OCI-LY3 (cell line): ENCODE measurements around the gene HBD.
"Not testable (repeated sequence)": the region's sequence is repeated elsewhere in the genome, so short reads cannot be mapped to it uniquely, and the experiment has no call there.

Experiments
- H2AFZ ChIP-seq: fragments of 200-600, 300-600 bp; shearing (Covaris generic); 2 replicates; pipeline ENCODE4 v1.6.0; 2014; ENCODE audit warnings: antibody characterized with exemption, low read depth, low read length
- H3K27ac ChIP-seq: fragments of 200-600, 300-600 bp; sonication (generic); 2 replicates; pipeline ENCODE4 v1.5.1; 2014; ENCODE audit warnings: mild to moderate bottlenecking, low read length, moderate library complexity, mixed read lengths
- H3K27me3 ChIP-seq: fragments of 200-600, 300-600 bp; sonication (generic); 2 replicates; pipeline ENCODE4 v1.6.1; 2014; ENCODE audit warnings: low read depth, low read length, mixed read lengths
- H3K36me3 ChIP-seq: fragments of 200-600, 300-600 bp; sonication (generic); replicated peaks from 2 replicates; pipeline ENCODE3; 2014; ENCODE audit warnings: low read depth, low read length, mixed read lengths
- H3K4me1 ChIP-seq: fragments of 300-600, 200-600 bp; sonication (generic); 2 replicates; pipeline ENCODE4 v1.6.1; 2014; ENCODE audit warnings: low read length, mixed read lengths
- H3K4me2 ChIP-seq: fragments of 200-600, 300-600 bp; sonication (generic); 2 replicates; pipeline ENCODE4 v1.6.1; 2014; ENCODE audit warnings: low read length, mixed read lengths
- H3K4me3 ChIP-seq: fragments of 300-600, 200-600 bp; sonication (generic); 2 replicates; pipeline ENCODE4 v1.5.1; 2014; ENCODE audit warnings: antibody characterized with exemption, mild to moderate bottlenecking, low read length, moderate library complexity
- H3K79me2 ChIP-seq: fragments of 300-600, 200-600 bp; shearing (Covaris generic); 2 replicates; pipeline ENCODE4 v1.6.1; 2014; ENCODE audit warnings: mild to moderate bottlenecking, low read length, mixed read lengths
- H3K9ac ChIP-seq: fragments of 300-600, 200-600 bp; shearing (Covaris generic); 2 replicates; pipeline ENCODE4 v1.6.0; 2014; ENCODE audit warnings: mild to moderate bottlenecking, low read length, moderate library complexity
- H3K9me3 ChIP-seq: fragments of 200-600, 300-600 bp; shearing (Covaris generic); 2 replicates; pipeline ENCODE4 v1.6.1; 2014; ENCODE audit warnings: low read length, mixed read lengths; ENCODE audit not compliant: insufficient read depth
- H4K20me1 ChIP-seq: fragments of 200-600, 300-600 bp; sonication (generic); 2 replicates; pipeline ENCODE4 v1.6.1; 2016; ENCODE audit warnings: low read length, mixed read lengths; ENCODE audit not compliant: insufficient read depth
- EZH2phosphoT487 ChIP-seq: fragments of 200-600 bp; shearing (Covaris generic); IDR thresholded peaks from 2 replicates; pipeline ENCODE4 v1.6.1; 2018; ENCODE audit warnings: antibody characterized with exemption, mixed run types, low read depth
- TF ChIP-seq, protein P1 (sequence below): fragments of 200-600, 300-600 bp; sonication (generic); IDR thresholded peaks from 2 replicates; pipeline ENCODE4 v1.5.1; 2014; ENCODE audit warnings: antibody characterized with exemption, low read length, low read depth

Gene HBD

DNA sequence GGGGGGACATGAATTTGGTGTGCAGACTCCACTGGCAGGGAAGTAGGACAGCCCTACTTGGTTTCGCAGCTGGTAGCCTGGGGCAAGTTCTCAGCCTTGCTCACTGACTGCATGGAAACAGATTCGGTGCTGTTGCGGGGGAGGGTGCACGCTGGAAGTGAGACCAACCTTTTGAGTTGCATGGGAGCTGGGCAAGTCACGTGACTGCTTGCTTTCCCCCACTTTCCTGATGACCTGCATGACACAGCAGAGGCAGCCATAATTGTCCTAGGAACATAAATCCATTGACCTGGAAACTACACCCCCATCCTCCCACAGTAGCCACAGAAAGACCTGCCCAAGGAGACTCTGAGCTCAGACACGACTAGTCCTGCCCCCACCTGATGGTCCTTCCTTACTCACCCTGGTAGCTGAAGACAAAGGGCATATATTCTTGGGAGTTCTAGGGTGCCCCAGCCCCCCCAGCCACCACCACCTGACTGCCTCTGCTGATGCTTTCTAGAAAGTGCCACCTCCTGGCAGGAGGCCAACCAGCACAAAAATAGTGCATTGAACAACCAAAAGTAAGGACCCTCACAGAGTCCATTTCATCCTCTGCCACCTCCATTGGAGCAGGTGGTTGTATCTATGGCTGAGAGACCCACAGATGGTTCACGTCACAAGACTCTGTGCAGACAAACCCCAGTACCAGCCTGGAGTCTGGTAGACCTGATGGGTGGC lies 24.4 kb upstream of the HBD start:
- H3K9me3 ChIP-seq = peaks cover 3% of the 10 kb centered on the region; the same call in 1 of the 2 replicates
- no peak for TF ChIP-seq EZH2phosphoT487
- TF ChIP-seq, protein P1, sequence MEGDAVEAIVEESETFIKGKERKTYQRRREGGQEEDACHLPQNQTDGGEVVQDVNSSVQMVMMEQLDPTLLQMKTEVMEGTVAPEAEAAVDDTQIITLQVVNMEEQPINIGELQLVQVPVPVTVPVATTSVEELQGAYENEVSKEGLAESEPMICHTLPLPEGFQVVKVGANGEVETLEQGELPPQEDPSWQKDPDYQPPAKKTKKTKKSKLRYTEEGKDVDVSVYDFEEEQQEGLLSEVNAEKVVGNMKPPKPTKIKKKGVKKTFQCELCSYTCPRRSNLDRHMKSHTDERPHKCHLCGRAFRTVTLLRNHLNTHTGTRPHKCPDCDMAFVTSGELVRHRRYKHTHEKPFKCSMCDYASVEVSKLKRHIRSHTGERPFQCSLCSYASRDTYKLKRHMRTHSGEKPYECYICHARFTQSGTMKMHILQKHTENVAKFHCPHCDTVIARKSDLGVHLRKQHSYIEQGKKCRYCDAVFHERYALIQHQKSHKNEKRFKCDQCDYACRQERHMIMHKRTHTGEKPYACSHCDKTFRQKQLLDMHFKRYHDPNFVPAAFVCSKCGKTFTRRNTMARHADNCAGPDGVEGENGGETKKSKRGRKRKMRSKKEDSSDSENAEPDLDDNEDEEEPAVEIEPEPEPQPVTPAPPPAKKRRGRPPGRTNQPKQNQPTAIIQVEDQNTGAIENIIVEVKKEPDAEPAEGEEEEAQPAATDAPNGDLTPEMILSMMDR = no peak
- H3K4me3 ChIP-seq = no peak overlapping the region
- no peak overlapping the region for H2AFZ ChIP-seq
- H3K79me2 ChIP-seq = no peaks in the 10 kb centered on the region
- no peaks in the 10 kb centered on the region for H3K4me1 ChIP-seq
- no peak overlapping the region for H3K9ac ChIP-seq
- no peak overlapping the region for H3K27ac ChIP-seq
- H4K20me1 ChIP-seq = no peaks in the 10 kb centered on the region
- no peaks in the 10 kb centered on the region for H3K36me3 ChIP-seq
- H3K27me3 ChIP-seq = no peaks in the 10 kb centered on the region
- H3K4me2 ChIP-seq = no peak overlapping the region

DNA sequence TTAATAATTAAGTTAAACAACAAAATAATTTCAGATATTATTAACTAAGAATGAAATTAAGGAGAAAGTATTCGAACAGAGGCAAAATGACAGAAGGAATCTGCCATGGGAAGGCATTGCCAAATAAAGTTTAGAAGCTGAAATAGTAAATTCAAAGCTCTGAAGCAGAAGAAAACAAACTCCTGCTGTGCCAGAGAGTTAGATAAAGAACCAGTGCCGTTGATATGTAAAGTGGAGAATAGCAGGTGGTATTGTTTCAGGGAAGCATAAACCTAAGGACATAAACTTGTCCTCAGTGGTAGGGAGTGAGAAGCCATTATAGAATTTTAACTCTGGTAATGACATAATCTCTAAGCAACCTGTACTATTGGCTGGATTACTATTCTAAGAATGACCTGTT lies 23.0 kb upstream of the HBD start:
- Histone ChIP-seq H4K20me1 (no peaks in the 10 kb centered on the region), H3K4me1 (no peaks in the 10 kb centered on the region), H3K27me3 (peaks cover 6% of the 10 kb centered on the region), H3K4me2 (no peak overlapping the region), H3K79me2 (no peaks in the 10 kb centered on the region), H2AFZ (no peak overlapping the region), H3K9ac (no peak overlapping the region), H3K4me3 (no peak overlapping the region), H3K36me3 (no peaks in the 10 kb centered on the region), H3K9me3 (peaks cover 3% of the 10 kb centered on the region; the same call in 1 of the 2 replicates), H3K27ac (no peak overlapping the region)
- TF ChIP-seq, protein P1 = no peak
- no peak for TF ChIP-seq EZH2phosphoT487

DNA sequence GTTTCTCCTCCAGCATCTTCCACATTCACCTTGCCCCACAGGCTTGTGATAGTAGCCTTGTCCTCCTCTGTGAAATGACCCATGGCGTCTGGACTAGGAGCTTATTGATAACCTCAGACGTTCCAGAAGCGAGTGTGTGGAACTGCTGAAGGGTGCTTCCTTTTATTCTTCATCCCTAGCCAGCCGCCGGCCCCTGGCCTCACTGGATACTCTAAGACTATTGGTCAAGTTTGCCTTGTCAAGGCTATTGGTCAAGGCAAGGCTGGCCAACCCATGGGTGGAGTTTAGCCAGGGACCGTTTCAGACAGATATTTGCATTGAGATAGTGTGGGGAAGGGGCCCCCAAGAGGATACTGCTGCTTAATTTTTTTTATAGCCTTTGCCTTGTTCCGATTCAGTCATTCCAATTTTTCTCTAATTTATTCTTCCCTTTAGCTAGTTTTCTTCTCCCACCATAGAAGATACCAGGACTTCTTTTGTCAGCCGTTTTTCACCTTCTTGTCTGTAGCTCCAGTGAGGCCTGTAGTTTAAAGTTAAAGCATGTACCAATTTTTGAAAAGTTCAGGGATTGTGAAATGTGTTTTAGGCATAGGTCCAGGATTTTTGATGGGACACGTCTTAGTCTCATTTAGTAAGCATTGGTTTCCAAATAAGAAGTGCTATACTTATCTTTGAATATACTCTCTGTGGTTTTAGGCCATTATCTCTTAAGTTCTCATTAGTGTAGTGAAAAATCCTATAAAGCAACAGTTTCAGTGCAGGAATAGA lies 20.5 kb upstream of the HBD start, which contains the start of gene HBG2:
Gene HBG2, minus strand, starts transcription at position 136 of the 768 bp plus-strand sequence. Its CDS starts 53 bp downstream, at position 83.
- peaks cover 12% of the 10 kb centered on the region for H3K27me3 ChIP-seq
- not testable (repeated sequence) for H3K4me2 ChIP-seq, H3K79me2 ChIP-seq, H3K4me1 ChIP-seq, H3K36me3 ChIP-seq, H3K4me3 ChIP-seq, H3K9ac ChIP-seq, H3K9me3 ChIP-seq, H3K27ac ChIP-seq, H4K20me1 ChIP-seq, H2AFZ ChIP-seq

DNA sequence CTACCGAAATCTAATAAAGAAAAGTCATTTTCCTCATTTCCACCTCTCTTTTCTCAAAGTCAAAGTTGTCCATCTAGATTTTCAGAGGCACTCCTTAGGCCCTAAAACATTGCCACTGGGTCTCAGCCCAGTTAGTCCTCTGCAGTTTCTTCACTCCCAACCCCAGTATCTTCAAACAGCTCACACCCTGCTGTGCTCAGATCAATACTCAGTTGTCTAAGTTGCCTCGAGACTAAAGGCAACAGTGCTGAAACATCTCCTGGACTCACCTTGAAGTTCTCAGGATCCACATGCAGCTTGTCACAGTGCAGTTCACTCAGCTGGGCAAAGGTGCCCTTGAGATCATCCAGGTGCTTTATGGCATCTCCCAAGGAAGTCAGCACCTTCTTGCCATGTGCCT lies 19.7 kb upstream of the HBD start:
- not testable (repeated sequence) for H4K20me1 ChIP-seq, H3K27ac ChIP-seq, H3K9ac ChIP-seq, H3K9me3 ChIP-seq, H3K4me1 ChIP-seq, H2AFZ ChIP-seq, H3K4me2 ChIP-seq, H3K4me3 ChIP-seq, H3K36me3 ChIP-seq, H3K79me2 ChIP-seq
- peaks cover 12% of the 10 kb centered on the region for H3K27me3 ChIP-seq

DNA sequence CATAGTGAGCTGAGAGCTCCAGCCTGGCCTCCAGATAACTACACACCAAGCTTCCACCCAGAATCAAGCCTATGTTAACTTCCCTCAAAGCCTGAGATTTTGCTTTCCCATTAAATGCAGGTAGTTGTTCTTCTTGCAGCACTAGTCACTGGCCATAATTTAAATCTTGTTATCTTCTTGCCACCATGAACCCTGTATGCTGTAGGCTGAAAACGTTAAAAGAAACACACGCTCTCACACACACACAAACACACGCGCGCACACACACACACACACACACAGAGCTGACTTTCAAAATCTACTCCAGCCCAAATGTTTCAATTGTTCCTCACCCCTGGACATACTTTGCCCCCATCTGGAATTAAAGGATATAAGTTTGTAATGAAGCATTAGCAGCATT lies 19.2 kb upstream of the HBD start:
- H3K4me2 ChIP-seq = not testable (repeated sequence)

More for the DNA sequence above, 19.2 kb upstream of the HBD start:
- H3K79me2 ChIP-seq, H3K9ac ChIP-seq, H4K20me1 ChIP-seq, H3K9me3 ChIP-seq, H3K4me3 ChIP-seq, H3K27ac ChIP-seq, H3K36me3 ChIP-seq, H2AFZ ChIP-seq, H3K4me1 ChIP-seq: not testable (repeated sequence)
- H3K27me3 ChIP-seq = peaks cover 12% of the 10 kb centered on the region
